Measurements from ENCODE around the gene AREL1.

The AREL1 gene

DNA sequence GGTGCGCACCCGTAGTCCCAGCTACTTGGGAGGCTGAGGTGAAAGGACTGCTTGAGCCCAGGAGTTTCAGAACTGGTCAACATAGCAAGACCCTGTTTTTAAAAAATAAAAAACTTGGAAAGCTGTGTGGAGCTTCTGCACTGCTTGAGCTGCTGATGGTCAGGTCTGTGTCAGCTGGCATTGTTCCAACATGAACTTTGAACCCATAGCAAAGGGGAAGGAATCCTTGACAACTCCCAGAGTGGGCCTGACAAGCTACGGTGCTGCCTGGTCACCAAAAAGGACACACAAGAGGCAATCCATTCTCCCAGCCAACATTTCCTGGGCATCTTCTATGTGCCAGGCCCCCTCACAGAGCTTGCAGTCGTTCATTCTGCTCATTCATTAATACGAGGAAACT is 84.5 kb downstream of the AREL1 start:
- no peak for DNase-seq (ENCODE audit: low read depth, low spot score)
- CTCF ChIA-PET: interaction anchor here (1.1 to 2.4 kb wide), 4 partner anchors 9 to 28 kb away, joined by 3 to 12 read pairs (median 5); no protein-coding TSS in a partner anchor
- H3K4me3 ChIP-seq (ENCODE audit: low read depth, low read length): no peak overlapping the region
- POLR2A ChIA-PET: no interaction called here
- TF ChIP-seq, protein P1, sequence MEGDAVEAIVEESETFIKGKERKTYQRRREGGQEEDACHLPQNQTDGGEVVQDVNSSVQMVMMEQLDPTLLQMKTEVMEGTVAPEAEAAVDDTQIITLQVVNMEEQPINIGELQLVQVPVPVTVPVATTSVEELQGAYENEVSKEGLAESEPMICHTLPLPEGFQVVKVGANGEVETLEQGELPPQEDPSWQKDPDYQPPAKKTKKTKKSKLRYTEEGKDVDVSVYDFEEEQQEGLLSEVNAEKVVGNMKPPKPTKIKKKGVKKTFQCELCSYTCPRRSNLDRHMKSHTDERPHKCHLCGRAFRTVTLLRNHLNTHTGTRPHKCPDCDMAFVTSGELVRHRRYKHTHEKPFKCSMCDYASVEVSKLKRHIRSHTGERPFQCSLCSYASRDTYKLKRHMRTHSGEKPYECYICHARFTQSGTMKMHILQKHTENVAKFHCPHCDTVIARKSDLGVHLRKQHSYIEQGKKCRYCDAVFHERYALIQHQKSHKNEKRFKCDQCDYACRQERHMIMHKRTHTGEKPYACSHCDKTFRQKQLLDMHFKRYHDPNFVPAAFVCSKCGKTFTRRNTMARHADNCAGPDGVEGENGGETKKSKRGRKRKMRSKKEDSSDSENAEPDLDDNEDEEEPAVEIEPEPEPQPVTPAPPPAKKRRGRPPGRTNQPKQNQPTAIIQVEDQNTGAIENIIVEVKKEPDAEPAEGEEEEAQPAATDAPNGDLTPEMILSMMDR (IDR thresholded peaks at IDR 0.05; ENCODE audit: insufficient read depth, low read length, missing control alignments): no peak

GRCh38 chr14:74627076-74627475 is 85.8 kb downstream of the AREL1 start:
- ChIA-PET POLR2A (no interaction called here), CTCF (interaction anchor here (2.1 kb wide), 1 partner anchor 8 kb away, joined by 7 read pairs; no protein-coding TSS in a partner anchor)
- TF ChIP-seq, protein P1 (IDR thresholded peaks at IDR 0.05; ENCODE audit: insufficient read depth, low read length, missing control alignments): no peak
- no peak overlapping the region for H3K4me3 ChIP-seq (ENCODE audit: low read depth, low read length)
- no peak for DNase-seq (ENCODE audit: low read depth, low spot score)

GRCh38 chr14:74622257-74622656 is 90.6 kb downstream of the AREL1 start:
- POLR2A ChIA-PET: interaction anchor here (0.7 kb wide), 1 partner anchor 29 kb away, joined by 4 read pairs; no protein-coding TSS in a partner anchor
- DNase-seq (ENCODE audit: low read depth, low spot score): no peak
- no peak overlapping the region for H3K4me3 ChIP-seq (ENCODE audit: low read depth, low read length)
- TF ChIP-seq, protein P1 (IDR thresholded peaks at IDR 0.05; ENCODE audit: insufficient read depth, low read length, missing control alignments): no peak
- CTCF ChIA-PET: interaction anchor here (1.3 to 6.6 kb wide), 4 partner anchors 9 to 13 kb away, joined by 4 to 35 read pairs (median 12); partner anchors contain the start of gene LTBP2

- H3K4me3 ChIP-seq (ENCODE audit: low read depth, low read length): no peak overlapping the region
- DNase-seq (ENCODE audit: low read depth, low spot score): no peak
- CTCF ChIA-PET: interaction anchor here (1.1 to 6.6 kb wide), 4 partner anchors 9 to 13 kb away, joined by 3 to 35 read pairs (median 10); partner anchors contain the start of gene LTBP2
- POLR2A ChIA-PET: interaction anchor here (2.0 kb wide), 1 partner anchor 11 kb away, joined by 8 read pairs; no protein-coding TSS in a partner anchor
- TF ChIP-seq, protein P1 (IDR thresholded peaks at IDR 0.05; ENCODE audit: insufficient read depth, low read length, missing control alignments): no peak
These were observed 91.3 kb downstream of the AREL1 start for GRCh38 chr14:74621556-74621955.

- ChIA-PET CTCF (interaction anchor here (1.1 to 6.6 kb wide), 5 partner anchors 8 to 33 kb away, joined by 3 to 49 read pairs (median 23); partner anchors contain the start of gene LTBP2), POLR2A (interaction anchor here (1.0 to 2.0 kb wide), 2 partner anchors 10 to 14 kb away, joined by 3 to 8 read pairs; no protein-coding TSS in a partner anchor)
- no peak overlapping the region for H3K4me3 ChIP-seq (ENCODE audit: low read depth, low read length)
- DNase-seq (ENCODE audit: low read depth, low spot score): no peak
- TF ChIP-seq, protein P1 (IDR thresholded peaks at IDR 0.05; ENCODE audit: insufficient read depth, low read length, missing control alignments): no peak
These were observed 92.0 kb downstream of the AREL1 start for GRCh38 chr14:74620923-74621322.

DNA sequence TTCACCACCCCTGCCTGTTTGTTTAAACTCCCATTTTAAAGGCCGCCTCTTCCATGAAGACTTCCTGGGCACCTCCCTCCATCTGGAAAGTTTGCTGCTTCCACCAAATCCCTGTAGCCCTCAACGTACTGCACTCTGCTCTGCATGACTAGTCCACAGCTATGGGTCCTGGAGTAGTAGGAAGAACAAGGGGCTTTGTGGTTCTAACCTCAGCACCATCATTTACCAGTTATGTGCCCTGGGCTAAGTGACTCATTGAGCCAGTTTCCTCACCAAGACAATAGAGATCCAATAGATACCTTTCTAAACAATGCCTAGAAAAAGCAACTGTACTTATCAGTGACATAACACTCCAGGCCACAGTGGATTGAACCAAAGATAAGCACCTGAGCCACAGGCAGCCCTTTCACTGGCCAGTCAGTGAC is 92.4 kb downstream of the AREL1 start:
- TF ChIP-seq, protein P1 (IDR thresholded peaks at IDR 0.05; ENCODE audit: insufficient read depth, low read length, missing control alignments): no peak
- ChIA-PET CTCF (interaction anchor here (1.1 to 6.6 kb wide), 4 partner anchors 8 to 33 kb away, joined by 3 to 49 read pairs (median 29); partner anchors contain the start of gene LTBP2), POLR2A (interaction anchor here (0.9 to 2.5 kb wide), 4 partner anchors 10 to 29 kb away, joined by 3 to 13 read pairs (median 6); no protein-coding TSS in a partner anchor)
- DNase-seq (ENCODE audit: low read depth, low spot score): peak; percentile 73
- H3K4me3 ChIP-seq (ENCODE audit: low read depth, low read length): no peak overlapping the region

Data from AG04449 (cell line).